HG02973 (cell line): ENCODE data around the gene COL6A2.
"Not testable (repeated sequence)": the region's sequence is repeated elsewhere in the genome, so short reads cannot be mapped to it uniquely, and the experiment has no call there.

Experiments used
- ATAC-seq: cut with Tn5 transposase; IDR thresholded peaks from one replicate; pipeline ENCODE4 v1.9.1; 2021; ENCODE audit warnings: moderate library complexity; ENCODE audit not compliant: unreplicated experiment

The COL6A2 gene

DNA sequence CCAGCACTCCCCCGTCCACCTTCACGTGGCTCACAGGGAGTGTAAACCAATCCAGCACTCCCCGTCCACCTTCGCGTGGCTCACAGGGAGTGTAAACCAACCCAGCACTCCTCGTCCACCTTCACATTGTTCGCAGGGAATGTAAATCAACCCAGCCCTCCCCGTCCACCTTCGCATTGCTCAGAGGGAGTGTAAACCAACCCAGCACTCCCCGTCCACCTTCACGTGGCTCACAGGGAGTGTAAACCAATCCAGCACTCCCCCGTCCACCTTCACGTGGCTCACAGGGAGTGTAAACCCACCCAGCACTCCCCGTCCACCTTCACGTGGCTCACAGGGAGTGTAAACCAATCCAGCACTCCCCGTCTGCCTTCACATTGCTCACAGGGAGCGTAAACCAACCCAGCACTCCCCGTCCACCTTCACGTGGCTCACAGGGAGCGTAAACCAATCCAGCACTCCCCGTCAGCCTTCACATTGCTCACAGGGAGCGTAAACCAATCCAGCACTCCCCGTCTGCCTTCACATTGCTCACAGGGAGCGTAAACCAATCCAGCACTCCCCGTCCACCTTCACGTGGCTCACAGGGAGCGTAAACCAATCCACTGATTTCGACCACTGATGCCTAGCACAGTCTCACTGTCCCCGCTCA is 42.6 kb downstream of the COL6A2 start:
- ATAC-seq: not testable (repeated sequence)

DNA sequence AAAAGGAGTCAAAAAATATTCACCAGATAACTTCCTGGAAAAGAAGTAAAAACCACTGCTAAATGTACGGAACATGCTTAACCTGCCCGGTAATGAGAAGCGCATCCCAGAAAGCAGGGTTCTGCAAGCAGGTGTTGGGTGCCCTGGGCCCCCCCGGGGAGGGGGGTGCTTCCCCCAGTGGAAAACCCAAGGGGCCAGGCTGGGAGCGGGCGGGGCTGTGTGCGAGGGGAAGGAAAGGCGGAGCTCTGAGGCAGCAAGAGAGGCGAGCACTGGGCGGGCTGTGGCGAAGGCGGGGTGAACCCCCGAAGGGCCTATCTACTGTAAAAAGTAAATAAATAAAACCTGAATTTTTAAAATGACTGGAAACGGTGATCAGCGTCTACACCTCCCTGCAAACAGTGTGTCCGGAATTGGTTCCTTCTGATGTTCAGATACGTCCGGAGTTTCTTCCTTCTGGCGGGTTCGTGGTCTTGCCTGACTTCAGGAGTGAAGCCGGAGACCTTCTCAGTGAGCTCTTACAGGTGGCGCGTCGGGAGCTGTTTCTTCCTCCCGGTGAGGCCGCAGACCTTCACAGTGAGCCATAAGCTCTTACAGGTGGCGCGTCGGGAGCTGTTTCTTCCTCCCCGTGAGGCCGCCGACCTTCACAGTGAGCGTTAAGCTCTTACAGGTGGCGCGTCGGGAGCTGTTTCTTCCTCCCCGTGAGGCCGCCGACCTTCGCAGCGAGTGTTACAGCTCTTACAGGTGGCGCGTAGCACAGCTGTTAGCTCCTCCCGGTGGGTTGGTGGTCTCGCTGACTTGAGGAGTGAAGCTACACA is 44.1 kb downstream of the COL6A2 start:
- no peak for ATAC-seq

DNA sequence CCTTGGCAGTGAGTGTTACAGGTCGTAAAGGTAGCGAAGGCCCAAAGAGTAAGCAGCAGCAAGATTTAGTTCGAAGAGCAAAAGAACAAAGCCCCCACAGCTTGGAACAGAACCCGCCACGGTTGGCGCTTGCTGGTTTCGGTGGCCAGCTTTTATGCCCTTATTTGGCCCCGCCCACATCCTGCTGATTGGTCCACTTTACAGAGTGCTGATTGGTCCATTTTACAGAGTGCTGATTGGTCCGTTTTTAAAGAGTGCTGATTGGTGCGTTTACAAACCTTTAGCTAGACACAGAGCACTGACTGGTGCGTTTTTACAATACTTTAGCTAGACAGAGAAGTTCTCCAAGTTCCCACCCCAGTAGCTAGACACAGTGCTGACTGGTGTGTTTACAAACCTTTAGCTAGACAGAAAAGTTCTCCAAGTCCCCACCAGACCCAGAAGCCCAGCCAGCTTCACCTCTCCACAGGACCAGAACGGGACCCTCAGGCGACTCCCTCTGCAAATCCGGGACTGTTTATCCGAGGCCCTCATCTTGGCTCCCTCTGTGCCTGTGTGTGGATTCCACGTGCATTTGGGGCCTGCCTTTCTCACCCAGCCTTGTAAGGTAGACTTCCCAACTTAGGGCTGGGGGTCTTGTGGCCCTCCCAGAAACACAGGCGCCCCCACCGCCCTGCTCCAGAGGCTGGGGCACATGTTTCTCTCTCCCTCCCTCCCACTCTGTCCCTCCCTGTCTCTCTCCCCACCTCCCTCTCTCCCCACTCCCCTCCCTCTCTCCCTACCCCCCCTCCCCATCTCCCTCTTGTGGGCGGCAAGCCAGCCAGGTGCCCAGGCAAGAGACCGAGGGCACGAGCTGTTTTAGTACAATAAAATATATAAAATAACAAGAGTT is 44.9 kb downstream of the COL6A2 start:
- ATAC-seq: no peak

DNA sequence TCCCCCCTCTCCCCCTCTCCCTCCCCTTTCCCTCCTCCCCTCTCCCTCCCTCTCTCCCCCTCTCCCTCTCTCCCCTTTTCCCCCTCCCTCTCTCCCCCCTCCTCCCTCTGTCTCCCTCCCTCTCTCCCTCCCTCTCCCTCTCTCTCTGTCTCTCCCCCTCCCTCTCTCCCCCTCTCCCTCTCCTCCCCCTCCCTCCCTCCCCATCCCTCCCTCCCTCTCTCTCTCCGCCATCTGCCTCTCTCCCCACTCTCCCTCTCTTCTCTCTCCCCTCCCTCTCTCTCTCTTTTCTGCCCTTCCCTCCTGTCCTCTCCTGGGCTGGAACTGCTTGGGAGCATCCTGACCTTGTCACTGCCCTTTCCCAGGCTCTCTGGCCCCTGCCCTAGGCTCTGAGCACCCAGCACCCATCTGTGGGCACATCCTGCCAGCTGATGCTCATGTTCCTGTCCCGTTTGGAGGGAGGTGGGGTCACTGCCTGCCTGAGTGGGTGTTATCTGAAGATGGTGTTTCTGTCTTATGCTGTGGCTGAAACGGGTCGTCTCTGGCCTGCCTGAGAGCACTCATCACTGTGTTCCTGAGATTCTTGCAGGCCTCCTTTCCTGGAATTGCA is 46.7 kb downstream of the COL6A2 start:
- no peak for ATAC-seq

DNA sequence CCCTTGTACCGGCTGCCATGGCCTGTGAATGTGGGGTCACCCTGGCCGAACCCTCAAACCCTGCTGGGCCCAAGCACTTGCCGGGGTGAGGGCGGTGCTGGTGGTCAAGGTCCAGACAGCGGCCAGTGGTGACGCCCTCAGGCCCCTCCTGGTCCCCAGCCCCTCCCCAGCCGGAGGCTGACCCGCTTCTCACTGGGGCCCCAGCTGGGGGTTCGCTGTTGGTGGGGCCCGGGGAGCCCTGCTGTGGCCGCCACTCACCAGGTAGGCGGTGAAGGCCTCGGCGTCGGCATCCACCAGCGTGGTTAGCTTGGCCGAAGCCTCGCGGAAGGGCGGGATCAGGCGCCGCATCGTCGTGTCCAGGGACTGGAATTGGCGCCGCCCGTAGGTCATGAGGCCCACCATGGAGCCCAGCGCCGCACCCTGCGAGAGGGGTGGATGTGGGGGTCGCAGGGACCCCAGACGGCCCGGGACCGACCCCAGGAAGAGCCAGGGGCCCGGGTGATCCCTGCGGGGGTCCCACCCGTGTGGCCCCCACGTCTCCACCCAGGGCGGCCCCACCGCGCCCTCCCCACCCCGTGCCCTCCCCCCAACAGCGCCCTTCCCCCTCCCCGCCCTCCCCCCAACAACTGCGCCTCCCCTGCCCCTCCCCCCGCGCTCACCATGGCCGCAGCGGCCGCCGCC is 47.4 kb downstream of the COL6A2 start:
- no peak for ATAC-seq

DNA sequence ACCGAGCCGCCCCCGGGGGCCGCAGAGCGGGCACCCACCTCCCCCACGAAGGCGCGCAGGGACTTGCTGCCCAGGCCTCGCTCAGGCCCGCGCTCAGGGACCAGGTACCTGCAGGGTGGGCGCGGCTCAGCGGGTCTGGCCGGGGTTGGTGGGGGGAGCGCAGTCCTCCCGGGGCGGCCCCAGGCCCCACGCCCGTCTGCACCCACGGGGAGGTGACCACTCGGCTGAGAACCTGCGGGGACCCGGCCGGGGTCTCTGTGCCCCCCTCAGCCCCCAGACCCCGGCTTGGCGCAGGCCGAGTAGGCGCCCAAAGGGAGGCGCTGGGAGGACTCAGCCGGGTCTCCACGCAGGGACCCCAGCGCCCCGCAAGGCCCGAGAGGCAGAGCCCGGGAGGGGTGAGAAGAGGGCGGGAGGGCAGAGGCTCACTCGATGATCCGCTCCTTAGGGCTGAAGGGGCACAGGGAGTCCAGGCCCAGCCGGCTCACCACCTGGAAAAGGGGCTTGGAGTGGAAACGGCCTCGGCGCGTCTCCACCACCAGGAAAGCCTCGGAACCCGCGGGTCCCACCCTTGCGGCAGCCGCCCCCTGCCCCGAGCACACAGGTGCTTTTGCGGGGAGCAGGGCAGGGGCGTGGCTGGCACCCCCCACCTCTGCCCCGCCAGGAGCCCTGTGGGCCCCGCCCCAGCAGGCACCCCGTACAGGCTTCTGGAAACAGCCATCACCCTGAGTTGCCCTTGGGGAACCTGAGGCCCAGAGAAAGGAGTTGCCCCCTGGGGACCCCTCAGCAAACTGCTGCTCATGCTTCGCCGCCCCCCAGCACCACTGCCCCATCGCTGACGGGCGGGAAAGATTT is 48.2 kb downstream of the COL6A2 start:
- no peak for ATAC-seq

DNA sequence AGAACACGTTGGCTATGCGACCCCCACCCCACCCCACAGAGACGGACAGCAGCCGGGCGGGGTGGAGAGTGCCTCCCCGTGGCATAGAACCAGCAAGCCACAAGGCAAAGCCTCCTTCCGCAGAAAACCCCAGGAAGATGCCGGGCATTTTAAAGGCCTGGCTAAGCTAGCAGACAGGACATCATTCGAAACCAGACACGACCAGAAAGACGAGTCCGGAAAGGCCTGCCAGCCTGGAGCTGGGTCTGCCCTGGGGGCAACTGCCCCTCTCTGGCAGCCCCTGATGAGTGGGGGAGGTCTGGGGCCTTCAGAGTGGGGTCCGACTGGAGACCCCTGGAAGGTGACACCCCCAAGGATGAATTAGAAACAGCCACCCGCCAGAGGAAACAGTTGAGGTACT is 48.9 kb downstream of the COL6A2 start:
- no peak for ATAC-seq

DNA sequence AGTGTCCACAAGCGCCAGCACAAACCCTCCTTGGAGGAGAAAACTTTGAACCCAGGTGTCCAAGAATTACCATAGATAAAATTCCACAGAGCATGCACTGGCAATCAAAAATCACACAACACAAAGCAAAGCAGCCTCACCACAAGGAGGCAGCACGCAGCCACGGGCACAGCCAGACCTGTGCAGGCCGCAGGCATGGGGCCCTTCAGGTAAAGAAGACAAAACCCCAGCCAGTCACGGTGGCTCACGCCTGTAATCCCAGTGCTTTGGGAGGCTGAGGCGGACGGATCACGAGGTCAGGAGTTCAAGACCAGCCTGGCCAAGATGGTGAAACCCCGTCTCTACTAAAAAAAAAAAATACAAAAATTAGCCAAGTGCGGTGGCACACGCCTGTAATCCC is 49.5 kb downstream of the COL6A2 start:
- not testable (repeated sequence) for ATAC-seq

DNA sequence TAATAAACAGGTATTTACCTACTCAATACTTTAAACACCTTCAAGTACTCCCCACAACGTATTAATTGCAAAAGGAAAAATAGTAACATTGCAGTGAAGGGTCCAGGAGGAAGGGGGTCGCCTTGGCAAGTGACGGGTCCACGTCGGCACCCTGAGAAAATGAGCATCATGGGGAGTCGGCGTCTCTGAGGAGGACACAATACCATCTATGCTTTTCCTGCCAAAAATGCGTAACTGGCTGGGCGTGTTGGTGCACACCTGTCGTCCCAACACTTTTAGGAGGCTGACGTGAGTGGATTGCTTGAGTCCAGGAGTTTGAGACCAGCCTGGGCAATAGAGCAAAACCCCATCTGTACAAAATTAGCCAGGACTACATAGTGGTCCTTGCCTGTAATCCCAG is 50.2 kb downstream of the COL6A2 start:
- no peak for ATAC-seq

DNA sequence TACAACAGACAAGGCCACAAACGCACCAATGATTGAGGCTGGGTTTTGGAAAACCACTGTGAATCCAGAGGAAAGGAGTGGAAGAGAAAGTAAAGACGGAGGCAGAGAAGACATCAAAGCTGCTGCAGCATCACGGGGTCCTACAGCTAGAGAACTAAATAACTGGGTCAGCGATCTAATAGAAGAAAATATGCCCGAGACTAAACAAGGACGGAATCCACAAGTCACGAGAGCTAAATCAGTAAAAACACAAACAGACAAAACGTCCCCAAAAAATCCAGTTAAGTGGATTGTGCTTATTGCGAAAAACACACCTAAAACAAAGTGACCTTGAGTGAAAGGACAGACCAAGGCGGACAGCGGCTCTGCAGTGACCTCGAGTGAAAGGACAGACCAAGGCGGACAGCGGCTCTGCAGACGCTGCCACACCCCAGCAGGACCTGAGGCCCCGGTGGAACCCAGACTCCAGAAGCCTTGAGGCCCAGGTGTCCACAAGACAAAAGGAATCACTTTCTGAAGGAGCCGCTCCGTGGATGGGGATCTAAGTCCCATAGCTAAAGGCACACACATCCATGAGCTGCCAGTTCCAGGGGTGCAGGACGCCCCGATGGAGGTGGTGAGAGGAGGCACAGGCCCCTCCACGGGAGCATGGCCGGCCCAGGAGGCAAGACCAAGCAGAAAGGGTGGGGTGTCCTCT is 51.4 kb downstream of the COL6A2 start:
- ATAC-seq: no peak

DNA sequence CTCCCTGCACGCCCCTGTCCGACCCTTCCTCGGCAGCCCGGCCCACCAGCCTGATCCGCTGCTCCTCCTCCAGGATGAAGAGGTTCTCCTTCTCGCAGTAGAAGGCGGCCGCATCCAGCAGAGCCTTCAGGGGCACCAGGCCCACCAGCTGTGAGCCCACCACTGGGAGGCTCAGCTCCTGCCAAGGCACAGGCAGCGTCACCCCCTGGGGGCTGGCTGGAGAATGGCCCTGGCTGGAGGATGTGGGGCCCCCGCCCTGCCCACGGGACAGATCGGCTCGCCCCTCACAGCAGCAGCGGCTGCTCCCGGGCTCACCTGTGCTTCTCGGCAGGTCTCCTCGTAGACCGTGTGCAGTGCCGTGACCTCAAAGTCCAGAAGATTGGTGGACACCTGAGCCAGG is 52.2 kb downstream of the COL6A2 start:
- no peak for ATAC-seq

DNA sequence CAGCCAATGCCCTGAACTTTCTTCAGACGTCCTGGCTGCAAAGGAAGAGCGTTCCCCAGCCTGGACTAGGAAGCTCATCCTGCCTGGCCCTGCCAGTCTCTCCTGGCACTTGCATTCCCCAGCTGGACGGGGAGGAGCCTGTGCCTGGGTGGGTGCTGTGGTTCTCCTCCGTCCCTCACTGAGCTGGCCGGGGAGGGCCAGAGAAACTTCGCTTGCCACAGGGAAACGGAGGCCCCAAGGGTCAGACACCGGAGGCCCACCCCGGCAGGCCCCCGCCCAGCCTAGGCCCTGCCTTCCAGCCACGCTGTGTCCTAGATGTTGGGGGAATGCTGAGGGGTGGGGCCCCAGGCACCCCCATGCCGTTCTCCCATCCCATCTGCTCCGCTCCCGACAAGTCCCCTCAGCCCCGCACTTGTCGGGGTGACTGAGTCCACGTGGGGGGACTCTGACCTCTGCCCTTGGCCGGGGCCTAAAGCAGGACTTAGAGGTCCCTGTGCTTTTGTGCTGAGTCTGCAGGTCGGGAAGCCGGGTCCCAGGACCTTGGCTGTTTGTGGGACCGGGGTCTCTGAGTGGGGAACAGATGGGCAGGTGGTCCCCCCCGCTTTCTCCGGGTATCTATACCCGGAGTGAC is 52.7 kb downstream of the COL6A2 start:
- no peak for ATAC-seq

DNA sequence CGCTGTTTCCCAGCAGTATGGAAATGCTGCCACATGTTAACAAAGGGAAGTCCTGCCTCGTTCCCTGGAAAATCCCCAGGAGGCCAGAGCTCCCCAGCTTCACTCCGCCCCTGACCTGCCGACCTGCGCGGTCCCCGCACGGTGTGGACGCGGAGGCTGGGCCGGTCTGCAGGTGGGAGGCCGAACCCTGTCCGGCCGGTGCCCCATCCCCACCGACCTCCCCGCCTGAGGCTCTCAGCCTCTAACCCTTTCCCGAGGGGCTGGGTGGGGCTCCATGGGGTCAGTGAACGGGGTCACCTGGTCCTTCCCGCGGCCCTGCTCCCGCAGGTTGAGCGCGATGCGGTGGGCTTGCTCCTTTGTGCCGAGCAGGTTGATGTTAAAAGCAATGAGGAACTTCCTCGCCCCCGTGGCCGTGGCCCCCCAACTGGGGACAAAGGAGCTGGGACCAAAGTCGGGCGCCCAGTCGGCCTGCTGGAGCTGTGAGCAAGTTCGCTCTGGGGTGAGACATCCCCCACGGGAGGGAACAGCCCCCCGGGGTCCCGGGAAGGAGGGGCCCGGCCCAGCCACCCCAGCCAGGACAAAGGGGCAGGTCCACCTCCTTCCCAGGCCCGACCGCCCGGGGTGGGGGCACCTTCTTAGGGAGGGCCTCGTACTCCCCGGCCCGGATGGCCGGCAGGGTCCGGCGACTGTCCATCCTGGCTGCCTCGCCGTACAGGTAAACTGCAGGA is 53.5 kb downstream of the COL6A2 start:
- ATAC-seq: no peak

DNA sequence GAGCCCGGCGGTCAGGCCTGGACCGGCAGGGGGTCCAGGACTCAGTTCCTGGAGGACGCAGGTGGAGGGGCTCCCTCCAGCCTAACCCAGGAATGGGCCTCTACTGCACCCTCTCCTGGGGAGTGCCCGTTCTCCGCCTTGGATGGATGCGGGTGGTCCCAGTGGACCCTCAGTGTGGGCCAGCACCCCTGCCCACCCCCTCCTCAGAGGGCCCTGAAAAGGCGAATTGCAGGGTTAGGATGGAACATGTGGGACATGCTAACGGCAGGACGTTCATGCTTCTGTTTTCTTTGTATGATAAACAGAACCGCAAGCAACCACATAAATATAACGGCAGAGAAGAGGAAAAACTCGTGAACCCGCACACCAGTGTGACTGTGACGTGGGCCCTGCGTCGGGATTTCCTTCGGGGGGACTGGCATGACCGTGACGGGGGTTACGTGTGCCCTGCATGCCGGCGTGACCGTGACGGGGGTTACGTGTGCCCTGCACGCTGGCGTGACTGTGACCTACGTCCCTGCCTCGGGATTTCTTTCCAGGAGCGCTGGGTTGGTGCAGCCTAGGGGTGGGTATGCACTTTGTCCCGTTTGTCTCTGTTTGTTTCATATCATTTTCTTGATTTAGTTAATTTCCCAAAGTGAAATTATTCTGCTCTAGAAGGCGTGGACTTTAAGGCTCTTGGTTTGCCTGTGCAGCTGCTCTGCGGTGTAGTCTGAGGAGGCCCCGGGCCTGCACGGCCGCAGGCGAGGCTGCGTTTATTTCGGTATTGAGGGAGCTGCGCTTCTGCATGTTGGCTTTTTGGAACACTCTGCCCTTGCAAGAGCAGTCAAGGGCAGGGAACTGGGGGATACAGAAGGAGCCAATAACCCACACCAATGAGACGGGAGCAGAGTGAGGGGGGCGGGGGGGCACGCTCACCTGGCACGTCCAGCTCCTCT is 54.3 kb downstream of the COL6A2 start:
- no peak for ATAC-seq

DNA sequence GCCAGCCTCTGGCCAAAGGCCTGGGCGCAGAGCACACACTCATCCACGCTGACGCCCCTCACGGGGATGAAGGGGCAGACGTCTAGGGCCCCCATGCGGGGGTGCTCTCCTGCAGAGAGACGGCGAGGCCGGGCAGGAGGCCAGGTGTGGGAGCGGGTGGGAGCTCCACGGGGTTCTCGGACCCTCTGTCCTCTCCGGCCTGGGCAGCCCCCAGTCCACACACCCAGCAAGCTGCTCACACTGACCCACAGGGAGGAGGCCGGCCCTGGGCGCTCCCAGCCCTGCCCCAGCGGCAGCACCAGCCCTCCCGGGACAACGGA is 55.0 kb downstream of the COL6A2 start:
- ATAC-seq: no peak

DNA sequence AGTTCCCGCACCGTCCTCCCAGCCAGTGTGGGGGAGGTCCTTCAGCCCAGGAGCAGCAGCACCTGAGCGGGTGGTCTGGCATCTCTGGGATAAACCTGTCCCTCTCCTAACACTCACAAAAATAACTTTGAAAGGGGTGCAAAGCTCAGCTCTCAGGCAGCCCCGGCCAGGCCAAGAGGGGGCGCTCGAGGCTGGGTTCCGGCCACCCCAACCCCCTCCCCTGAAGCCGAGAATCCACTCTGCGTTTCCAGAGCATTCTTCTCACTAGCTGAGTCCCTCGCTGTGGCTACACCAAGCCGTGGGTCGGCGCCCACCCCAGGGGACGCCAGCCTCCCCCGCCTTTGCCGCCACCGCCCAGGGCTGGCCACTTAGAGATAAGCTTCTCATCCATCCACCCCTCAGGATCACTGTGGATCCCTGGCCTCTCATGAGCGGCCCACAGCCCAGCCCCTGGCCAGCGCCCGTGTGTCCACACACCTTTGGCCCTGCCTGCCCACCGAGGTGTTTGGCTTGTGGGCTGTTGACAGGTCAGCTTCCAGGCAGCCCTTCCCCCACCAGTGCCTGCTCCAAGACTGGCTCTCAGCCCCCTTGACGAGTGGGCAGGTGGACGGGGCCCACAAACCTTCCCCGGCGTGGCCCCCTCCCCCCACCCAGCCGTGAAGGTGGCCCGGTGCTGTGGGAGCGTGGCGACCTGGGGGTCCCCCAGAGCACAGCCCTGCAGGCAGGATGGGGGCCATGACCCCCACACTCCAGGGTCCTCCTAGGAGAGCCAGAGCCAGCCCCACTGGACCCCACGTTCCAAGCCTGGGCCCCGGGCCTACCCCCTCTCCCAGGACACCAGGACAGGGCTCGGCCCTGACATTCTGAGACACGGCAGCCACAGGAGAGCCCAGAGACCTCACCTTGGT is 55.6 kb downstream of the COL6A2 start:
- no peak for ATAC-seq
